Stimulated activated naive B cell treated with anti-CD40 and anti-IgM and Interleukin-4, amounts not matched to agents 10 μg/mL and 1 μg/mL and 100 μg/mL, for 72 hours (primary cell): ENCODE measurements around the gene FNDC11.
A peak's percentile ranks its signal among the peaks of the same experiment; 100 is the strongest.
"Not testable (repeated sequence)": the region's sequence is repeated elsewhere in the genome, so short reads cannot be mapped to it uniquely, and the experiment has no call there.

Source experiments
- ATAC-seq, 2 donors: fragments of 150-1000 bp; cut with Tn5 transposase; replicated peaks; 2 replicates each; pipeline ENCODE4 v1.10.0; 2021; ENCODE audit warnings: moderate library complexity in 1 of 2
- DNase-seq: peaks from one replicate; pipeline ENCODE4 v3.0.0; 2021
- H3K27ac Mint-ChIP-seq: one replicate; pipeline ENCODE4 v1.8.0; 2022; ENCODE audit warnings: mild to moderate bottlenecking, mixed read lengths
- H3K27me3 Mint-ChIP-seq, 2 donors: one replicate each; pipeline ENCODE4 v1.8.0; 2022; ENCODE audit warnings: mixed read lengths in 2 of 2
- H3K36me3 Mint-ChIP-seq, 2 donors: one replicate each; pipeline ENCODE4 v1.8.0; 2022; ENCODE audit warnings: mixed read lengths in 2 of 2, mild to moderate bottlenecking in 1 of 2
- H3K4me1 Mint-ChIP-seq, 2 donors: one replicate each; pipeline ENCODE4 v1.8.0; 2022; ENCODE audit warnings: mixed read lengths in 2 of 2, mild to moderate bottlenecking in 1 of 2
- H3K4me3 Mint-ChIP-seq, 2 donors: one replicate each; pipeline ENCODE4 v1.8.0; 2022; ENCODE audit warnings: mild to moderate bottlenecking in 2 of 2, mixed read lengths in 2 of 2, moderate library complexity in 1 of 2
- H3K9me3 Mint-ChIP-seq, 2 donors: one replicate each; pipeline ENCODE4 v1.8.0; 2022; ENCODE audit warnings: mixed read lengths in 2 of 2, mild to moderate bottlenecking in 1 of 2

The FNDC11 gene

GRCh38 chr20:63553933-63554290 is at the start of gene FNDC11:
TSS of gene FNDC11 (plus strand) at chr20:63554159. CDS start at chr20:63555664, 1,505 bp downstream.
- ATAC-seq (peak; percentile 54 to 59), DNase-seq (peak; percentile 55)
- peaks cover 27 to 52% of the 10 kb centered on the region in 2 donors for H3K4me1 Mint-ChIP-seq
- H3K27me3 Mint-ChIP-seq: peaks cover 4 to 13% of the 10 kb centered on the region in 2 donors
- peak within 1 kb of the TSS; percentile 90 for H3K27ac Mint-ChIP-seq
- no peaks in the 10 kb centered on the region for H3K9me3 Mint-ChIP-seq
- peaks cover 7 to 9% of the 10 kb centered on the region in 2 donors for H3K36me3 Mint-ChIP-seq
- H3K4me3 Mint-ChIP-seq: peak within 1 kb of the TSS; percentile 74 to 87

GRCh38 chr20:63504642-63505041 is 49.3 kb upstream of the FNDC11 start:
- ATAC-seq: no peak

GRCh38 chr20:63505281-63505680 is 48.7 kb upstream of the FNDC11 start:
- no peak overlapping the region for H3K27ac Mint-ChIP-seq
- H3K4me3 Mint-ChIP-seq: no peak overlapping the region
- peaks cover 30 to 40% of the 10 kb centered on the region in 2 donors for H3K27me3 Mint-ChIP-seq
- H3K9me3 Mint-ChIP-seq: peaks cover 4 to 10% of the 10 kb centered on the region in 2 donors
- DNase-seq (no peak), ATAC-seq (no peak)
- H3K4me1 Mint-ChIP-seq: peaks cover 0 to 2% of the 10 kb centered on the region in 2 donors
- peaks cover 0 to 3% of the 10 kb centered on the region in 2 donors for H3K36me3 Mint-ChIP-seq

More at GRCh38 chr20:63504642-63505041, 49.3 kb upstream of the FNDC11 start:
- peaks cover 0 to 2% of the 10 kb centered on the region in 2 donors for H3K4me1 Mint-ChIP-seq
- H3K27me3 Mint-ChIP-seq: peaks cover 26 to 33% of the 10 kb centered on the region in 2 donors
- H3K27ac Mint-ChIP-seq: no peak overlapping the region
- peaks cover 4 to 10% of the 10 kb centered on the region in 2 donors for H3K9me3 Mint-ChIP-seq
- no peak overlapping the region for H3K4me3 Mint-ChIP-seq
- DNase-seq: no peak
- H3K36me3 Mint-ChIP-seq: peaks cover 0 to 3% of the 10 kb centered on the region in 2 donors

GRCh38 chr20:63505723-63506122 is 48.2 kb upstream of the FNDC11 start:
- peaks cover 0 to 3% of the 10 kb centered on the region in 2 donors for H3K36me3 Mint-ChIP-seq
- peaks cover 0 to 2% of the 10 kb centered on the region in 2 donors for H3K4me1 Mint-ChIP-seq
- DNase-seq: no peak

GRCh38 chr20:63507083-63507743 is 46.7 kb upstream of the FNDC11 start:
- H3K36me3 Mint-ChIP-seq: peaks cover 0 to 3% of the 10 kb centered on the region in 2 donors
- H3K27ac Mint-ChIP-seq: no peak overlapping the region
- DNase-seq (no peak), ATAC-seq (no peak)
- peaks cover 4 to 10% of the 10 kb centered on the region in 2 donors for H3K9me3 Mint-ChIP-seq
- no peak overlapping the region for H3K4me3 Mint-ChIP-seq
- peaks cover 0 to 2% of the 10 kb centered on the region in 2 donors for H3K4me1 Mint-ChIP-seq
- peaks cover 37 to 52% of the 10 kb centered on the region in 2 donors for H3K27me3 Mint-ChIP-seq

More at GRCh38 chr20:63505723-63506122, 48.2 kb upstream of the FNDC11 start:
- Mint-ChIP-seq H3K27me3 (peaks cover 30 to 43% of the 10 kb centered on the region in 2 donors), H3K4me3 (no peak overlapping the region), H3K27ac (no peak overlapping the region), H3K9me3 (peaks cover 4 to 10% of the 10 kb centered on the region in 2 donors)
- no peak for ATAC-seq

- DNase-seq (no peak), ATAC-seq (no peak)
- H3K27ac Mint-ChIP-seq: no peak overlapping the region
- peaks cover 4 to 10% of the 10 kb centered on the region in 2 donors for H3K9me3 Mint-ChIP-seq
- H3K27me3 Mint-ChIP-seq: peaks cover 45 to 61% of the 10 kb centered on the region in 2 donors
- H3K4me3 Mint-ChIP-seq: no peak overlapping the region
- peaks cover 0 to 2% of the 10 kb centered on the region in 2 donors for H3K4me1 Mint-ChIP-seq
- peaks cover 0 to 8% of the 10 kb centered on the region in 2 donors for H3K36me3 Mint-ChIP-seq
Observed at GRCh38 chr20:63508072-63508768, 45.7 kb upstream of the FNDC11 start.

- DNase-seq: no peak
- Mint-ChIP-seq H3K36me3 (peaks cover 0 to 11% of the 10 kb centered on the region in 2 donors), H3K27me3 (peaks cover 44 to 66% of the 10 kb centered on the region in 2 donors), H3K27ac (no peak overlapping the region), H3K9me3 (peaks cover 4 to 10% of the 10 kb centered on the region in 2 donors), H3K4me1 (peaks cover 0 to 2% of the 10 kb centered on the region in 2 donors), H3K4me3 (no peak overlapping the region)
- no peak for ATAC-seq
Observed at GRCh38 chr20:63509088-63509564, 44.8 kb upstream of the FNDC11 start.

GRCh38 chr20:63513207-63513606 is 40.8 kb upstream of the FNDC11 start:
- Mint-ChIP-seq H3K36me3 (peaks cover 2 to 11% of the 10 kb centered on the region in 2 donors), H3K4me3 (no peak overlapping the region), H3K4me1 (peaks cover 0 to 3% of the 10 kb centered on the region in 2 donors), H3K27me3 (peaks cover 38 to 43% of the 10 kb centered on the region in 2 donors), H3K27ac (no peak overlapping the region), H3K9me3 (peaks cover 4% of the 10 kb centered on the region in 2 donors)
- DNase-seq (no peak), ATAC-seq (no peak)

GRCh38 chr20:63514520-63514919 is 39.4 kb upstream of the FNDC11 start:
- not testable (repeated sequence) for H3K27ac Mint-ChIP-seq, H3K4me1 Mint-ChIP-seq, H3K4me3 Mint-ChIP-seq, H3K9me3 Mint-ChIP-seq, DNase-seq
- peaks cover 28 to 33% of the 10 kb centered on the region in 2 donors for H3K27me3 Mint-ChIP-seq
- peaks cover 2 to 11% of the 10 kb centered on the region in 2 donors for H3K36me3 Mint-ChIP-seq
- ATAC-seq: peak; percentile 27 to 38

- peaks cover 11 to 21% of the 10 kb centered on the region in 2 donors for H3K4me1 Mint-ChIP-seq
- peaks cover 10 to 14% of the 10 kb centered on the region in 2 donors for H3K27me3 Mint-ChIP-seq
- DNase-seq: no peak
Observed at GRCh38 chr20:63517376-63518309, 36.3 kb upstream of the FNDC11 start.

GRCh38 chr20:63518351-63518861 is 35.6 kb upstream of the FNDC11 start:
- H3K27ac Mint-ChIP-seq: no peak overlapping the region
- DNase-seq (no peak), ATAC-seq (no peak)
- peaks cover 4 to 6% of the 10 kb centered on the region in 2 donors for H3K9me3 Mint-ChIP-seq
- H3K4me3 Mint-ChIP-seq: no peak overlapping the region
- H3K4me1 Mint-ChIP-seq: peaks cover 12 to 24% of the 10 kb centered on the region in 2 donors
- H3K27me3 Mint-ChIP-seq: peaks cover 3 to 6% of the 10 kb centered on the region in 2 donors
- H3K36me3 Mint-ChIP-seq: peaks cover 11 to 23% of the 10 kb centered on the region in 2 donors

More at GRCh38 chr20:63517376-63518309, 36.3 kb upstream of the FNDC11 start:
- no peak overlapping the region for H3K27ac Mint-ChIP-seq
- peaks cover 5 to 22% of the 10 kb centered on the region in 2 donors for H3K36me3 Mint-ChIP-seq
- no peak overlapping the region for H3K4me3 Mint-ChIP-seq
- H3K9me3 Mint-ChIP-seq: peaks cover 4 to 6% of the 10 kb centered on the region in 2 donors
- ATAC-seq: no peak

- Mint-ChIP-seq H3K9me3 (peaks cover 8 to 10% of the 10 kb centered on the region in 2 donors), H3K36me3 (peaks cover 18 to 29% of the 10 kb centered on the region in 2 donors), H3K27ac (peak overlapping the region; percentile 25), H3K4me3 (peak overlapping the region; percentile 77 to 87), H3K4me1 (peaks cover 15 to 30% of the 10 kb centered on the region in 2 donors), H3K27me3 (peaks cover 0 to 4% of the 10 kb centered on the region in 2 donors)
- DNase-seq (no peak), ATAC-seq (no peak)
Observed at GRCh38 chr20:63518946-63519667, 34.9 kb upstream of the FNDC11 start.
